Immature natural killer cell (primary cell): ENCODE results near the gene ZNF479. TPM values are rescaled to one million over a fixed set of nuclear protein-coding genes. Genes with fewer than 3 reads are reported as not detected.
"Not testable (repeated sequence)": the region's sequence is repeated elsewhere in the genome, so short reads cannot be mapped to it uniquely, and the experiment has no call there.

Experiments used
- DNase-seq, 3 donors: peaks; one replicate each; pipeline ENCODE4 v3.0.0; 2022; ENCODE audit warnings: mixed read lengths in 1 of 3
- H3K27ac Mint-ChIP-seq, 6 donors: one replicate each; pipeline ENCODE4 v1.8.0; 2020; ENCODE audit warnings: mixed read lengths in 6 of 6, mild to moderate bottlenecking in 5 of 6, inconsistent platforms in 4 of 6, moderate library complexity in 3 of 6
- H3K27me3 Mint-ChIP-seq, 3 donors: one replicate each; pipeline ENCODE4 v1.8.0; 2020 to 2021; ENCODE audit warnings: low read depth in 3 of 3, mild to moderate bottlenecking in 3 of 3, mixed read lengths in 3 of 3, moderate library complexity in 3 of 3, inconsistent platforms in 1 of 3
- H3K36me3 Mint-ChIP-seq, 3 donors: one replicate each; pipeline ENCODE4 v1.8.0; 2020; ENCODE audit warnings: mixed read lengths in 3 of 3, inconsistent platforms in 2 of 3, mild to moderate bottlenecking in 2 of 3
- H3K4me1 Mint-ChIP-seq, 2 donors: one replicate each; pipeline ENCODE4 v1.8.0; 2020; ENCODE audit warnings: inconsistent platforms in 2 of 2, mild to moderate bottlenecking in 2 of 2, mixed read lengths in 2 of 2, moderate library complexity in 1 of 2
- H3K4me3 Mint-ChIP-seq, 5 donors: one replicate each; pipeline ENCODE4 v1.8.0; 2020; ENCODE audit warnings: mild to moderate bottlenecking in 5 of 5, mixed read lengths in 5 of 5, inconsistent platforms in 3 of 5, moderate library complexity in 3 of 5
- H3K9me3 Mint-ChIP-seq, 6 donors: one replicate each; pipeline ENCODE4 v1.8.0; 2020; ENCODE audit warnings: mild to moderate bottlenecking in 6 of 6, mixed read lengths in 6 of 6, inconsistent platforms in 4 of 6, moderate library complexity in 3 of 6
- polyA plus RNA-seq, 3 donors: library from polyadenylated mRNA; unstranded; fragments of 300-500 nt; fragmentation: Illumina TruSeq; gene quantifications; one replicate each; pipeline ENCODE4 v1.2.3, GENCODE V29; 2021

The ZNF479 gene
- not detected for polyA plus RNA-seq

- H3K36me3 Mint-ChIP-seq, H3K4me1 Mint-ChIP-seq, H3K4me3 Mint-ChIP-seq, DNase-seq, H3K27me3 Mint-ChIP-seq, H3K27ac Mint-ChIP-seq: not testable (repeated sequence)
- peaks cover 24 to 64% (median 56%) of the 10 kb centered on the region in 6 donors for H3K9me3 Mint-ChIP-seq
Measured at GRCh38 chr7:57132336-57132735, at the start of gene ZNF479. Gene ZNF479 (minus strand): TSS chr7:57132436. CDS start chr7:57132324, 112 bp downstream.

GRCh38 chr7:57182031-57182430 is 49.8 kb upstream of the ZNF479 start:
- H3K36me3 Mint-ChIP-seq: peaks cover 0 to 12% (median 6%) of the 10 kb centered on the region in 3 donors
- no peak overlapping the region for H3K27ac Mint-ChIP-seq
- peaks cover 17 to 36% (median 28%) of the 10 kb centered on the region in 6 donors for H3K9me3 Mint-ChIP-seq
- DNase-seq: no peak
- H3K27me3 Mint-ChIP-seq: no peaks in the 10 kb centered on the region
- no peaks in the 10 kb centered on the region for H3K4me1 Mint-ChIP-seq
- H3K4me3 Mint-ChIP-seq: no peak overlapping the region

GRCh38 chr7:57181281-57181680 is 49.0 kb upstream of the ZNF479 start:
- Mint-ChIP-seq H3K27ac (no peak overlapping the region), H3K27me3 (no peaks in the 10 kb centered on the region), H3K36me3 (peaks cover 0 to 12% (median 6%) of the 10 kb centered on the region in 3 donors), H3K4me1 (no peaks in the 10 kb centered on the region), H3K4me3 (no peak overlapping the region), H3K9me3 (peaks cover 19 to 40% (median 30%) of the 10 kb centered on the region in 6 donors)
- no peak for DNase-seq

- Mint-ChIP-seq H3K27me3 (no peaks in the 10 kb centered on the region), H3K4me1 (no peaks in the 10 kb centered on the region), H3K36me3 (peaks cover 0 to 12% (median 6%) of the 10 kb centered on the region in 3 donors), H3K9me3 (peaks cover 22 to 37% (median 28%) of the 10 kb centered on the region in 6 donors), H3K27ac (no peak overlapping the region), H3K4me3 (no peak overlapping the region)
- DNase-seq: no peak
Measured at GRCh38 chr7:57179776-57180415, 47.7 kb upstream of the ZNF479 start.

- Mint-ChIP-seq H3K4me1 (no peaks in the 10 kb centered on the region), H3K36me3 (peaks cover 0 to 12% (median 6%) of the 10 kb centered on the region in 3 donors), H3K27me3 (no peaks in the 10 kb centered on the region), H3K4me3 (no peak overlapping the region), H3K9me3 (peaks cover 22 to 35% (median 27%) of the 10 kb centered on the region in 6 donors), H3K27ac (no peak overlapping the region)
- no peak for DNase-seq
Measured at GRCh38 chr7:57178768-57179139, 46.5 kb upstream of the ZNF479 start.

GRCh38 chr7:57177856-57178767 is 45.9 kb upstream of the ZNF479 start:
- Mint-ChIP-seq H3K36me3 (peaks cover 0 to 12% (median 6%) of the 10 kb centered on the region in 3 donors), H3K9me3 (peaks cover 20 to 35% (median 27%) of the 10 kb centered on the region in 6 donors), H3K27me3 (no peaks in the 10 kb centered on the region), H3K4me1 (no peaks in the 10 kb centered on the region), H3K27ac (no peak overlapping the region), H3K4me3 (no peak overlapping the region)
- no peak for DNase-seq

- DNase-seq: no peak
- Mint-ChIP-seq H3K36me3 (peaks cover 0 to 8% (median 6%) of the 10 kb centered on the region in 3 donors), H3K4me1 (no peaks in the 10 kb centered on the region), H3K27ac (no peak overlapping the region), H3K9me3 (peaks cover 12 to 25% (median 21%) of the 10 kb centered on the region in 6 donors), H3K4me3 (no peak overlapping the region), H3K27me3 (no peaks in the 10 kb centered on the region)
Measured at GRCh38 chr7:57176928-57177635, 44.8 kb upstream of the ZNF479 start.

GRCh38 chr7:57165285-57165899 is 33.2 kb upstream of the ZNF479 start:
- no peak overlapping the region for H3K27ac Mint-ChIP-seq
- H3K4me1 Mint-ChIP-seq: no peaks in the 10 kb centered on the region
- peaks cover 9 to 46% (median 34%) of the 10 kb centered on the region in 6 donors for H3K9me3 Mint-ChIP-seq
- no peak overlapping the region for H3K4me3 Mint-ChIP-seq
- H3K36me3 Mint-ChIP-seq: no peaks in the 10 kb centered on the region
- no peaks in the 10 kb centered on the region for H3K27me3 Mint-ChIP-seq
- DNase-seq: no peak

GRCh38 chr7:57120123-57120784 is 12.0 kb downstream of the ZNF479 start:
- H3K27ac Mint-ChIP-seq, H3K36me3 Mint-ChIP-seq, H3K27me3 Mint-ChIP-seq, DNase-seq, H3K4me1 Mint-ChIP-seq, H3K4me3 Mint-ChIP-seq: not testable (repeated sequence)
- peaks cover 4 to 38% (median 28%) of the 10 kb centered on the region in 6 donors for H3K9me3 Mint-ChIP-seq
